A673 (cell line): Measurements from ENCODE around the gene SPATA13. TPM values are rescaled to one million over a fixed set of nuclear protein-coding genes. Genes with fewer than 3 reads are reported as not detected.

ENCODE experiments used
- BruUV-seq: library from RNA; stranded (reverse); fragments of 400-500 nt; replicated peaks from 2 replicates; lab custom pipeline; 2021; lab: Mats Ljungman, UMichigan
- CTCF ChIA-PET: fragments of 300-600 bp; sonication (Branson Sonifier 250); formaldehyde crosslinking; loops from one replicate; lab custom pipeline; 2022; ENCODE audit warnings: antibody characterized with exemption; lab: Charles Lee
- POLR2A ChIA-PET: fragments of 300-600 bp; sonication (Branson Sonifier 250); formaldehyde crosslinking; loops from one replicate; lab custom pipeline; 2022; ENCODE audit warnings: antibody characterized with exemption; ENCODE audit not compliant: low non-redundant PET; lab: Charles Lee
- DNase-seq: peaks from one replicate; pipeline ENCODE4 v3.0.0-alpha.2; 2015; ENCODE audit warnings: low spot score
- H3K27ac ChIP-seq: fragments of 200-600 bp; sonication (generic); 2 replicates; pipeline ENCODE4 v1.5.1; 2016; ENCODE audit warnings: mixed run types, low read depth, mild to moderate bottlenecking, mixed read lengths, antibody characterized with exemption, low read length; ENCODE audit not compliant: poor library complexity, severe bottlenecking
- H3K27me3 ChIP-seq: fragments of 200-600 bp; sonication (generic); replicated peaks from 2 replicates; pipeline ENCODE4 v1.6.1; 2017; ENCODE audit warnings: mixed run types, low read depth, mild to moderate bottlenecking, mixed read lengths, antibody characterized with exemption, low read length; ENCODE audit not compliant: insufficient read depth, poor library complexity
- H3K36me3 ChIP-seq: fragments of 200-600 bp; sonication (generic); 2 replicates; pipeline ENCODE4 v1.6.1; 2016; ENCODE audit warnings: mixed run types, mild to moderate bottlenecking, mixed read lengths, antibody characterized with exemption, low read length; ENCODE audit not compliant: insufficient read depth, poor library complexity, severe bottlenecking
- H3K4me1 ChIP-seq: fragments of 200-600 bp; sonication (generic); 2 replicates; pipeline ENCODE4 v1.6.1; 2017; ENCODE audit warnings: mixed run types, mild to moderate bottlenecking, mixed read lengths, antibody characterized with exemption, low read length; ENCODE audit not compliant: insufficient read depth, poor library complexity, severe bottlenecking
- H3K4me3 ChIP-seq: fragments of 200-600 bp; sonication (generic); 2 replicates; pipeline ENCODE4 v1.5.1; 2016; ENCODE audit warnings: low read depth, mixed run types, mild to moderate bottlenecking, mixed read lengths, low read length; ENCODE audit not compliant: poor library complexity, severe bottlenecking
- H3K9me3 ChIP-seq: fragments of 200-600 bp; sonication (generic); 2 replicates; pipeline ENCODE4 v1.6.1; 2016; ENCODE audit warnings: mixed run types, low read depth, mild to moderate bottlenecking, mixed read lengths, antibody characterized with exemption, low read length; ENCODE audit not compliant: poor library complexity, severe bottlenecking
- CTCF ChIP-seq: fragments of 300-800, 200-600 bp; sonication (generic); conservative IDR thresholded peaks from 2 replicates; pipeline ENCODE4 v1.5.1; 2017; ENCODE audit warnings: low read depth, mild to moderate bottlenecking, antibody characterized with exemption, low read length, moderate library complexity, mixed read lengths
- EZH2 ChIP-seq: fragments of 200-600 bp; sonication (generic); IDR thresholded peaks from 2 replicates; pipeline ENCODE4 v1.6.1; 2017; ENCODE audit warnings: borderline replicate concordance, low read depth, mild to moderate bottlenecking, mixed read lengths, antibody characterized with exemption, low read length; ENCODE audit not compliant: poor library complexity, severe bottlenecking
- intact Hi-C: fragments of 100-400 bp; cut with micrococcal nuclease; formaldehyde crosslinking; loops from one replicate; pipeline ENCODE4 v1.10.0; 2022; ENCODE audit not compliant: unreplicated experiment
- total RNA-seq: library from RNA; stranded (reverse); gene quantifications from 2 replicates; pipeline ENCODE4 v1.2.3, GENCODE V29; 2021

The SPATA13 gene
- total RNA-seq, 1 experiment from 2014 or later, result 58.2 TPM

- Histone ChIP-seq H3K36me3 (no peaks in the 10 kb centered on the region), H3K9me3 (no peaks in the 10 kb centered on the region), H3K27me3 (no peaks in the 10 kb centered on the region), H3K27ac (no peak overlapping the region), H3K4me3 (no peak overlapping the region), H3K4me1 (peaks cover 21% of the 10 kb centered on the region)
- intact Hi-C loops, result loop anchor here (5.0 kb wide), 1 partner anchor 40 kb away; no protein-coding TSS in a partner anchor
- no peak for DNase-seq
- POLR2A ChIA-PET, result no interaction called here
- TF ChIP-seq CTCF, result no peak
- no peak for TF ChIP-seq EZH2
- BruUV-seq, result no TSS peak
- CTCF ChIA-PET, result no interaction called here
These were observed 2.1 kb downstream of the SPATA13 start for GRCh38 chr13:24162604-24163003.

- POLR2A ChIA-PET, result no interaction called here
- Histone ChIP-seq H3K27me3 (no peaks in the 10 kb centered on the region), H3K4me1 (peaks cover 33% of the 10 kb centered on the region), H3K9me3 (no peaks in the 10 kb centered on the region), H3K36me3 (no peaks in the 10 kb centered on the region), H3K4me3 (no peak overlapping the region), H3K27ac (no peak overlapping the region)
- CTCF ChIA-PET, result no interaction called here
- BruUV-seq, result no TSS peak
- no peak for DNase-seq
- intact Hi-C loops, result no loop called here
- TF ChIP-seq CTCF (no peak), EZH2 (no peak)
These were observed 5.2 kb downstream of the SPATA13 start for GRCh38 chr13:24165746-24166145.

- ChIA-PET CTCF (no interaction called here), POLR2A (no interaction called here)
- no TSS peak for BruUV-seq
- H3K4me1 ChIP-seq, result peaks cover 30% of the 10 kb centered on the region
- DNase-seq, result peak; percentile 14
- H3K36me3 ChIP-seq, result no peaks in the 10 kb centered on the region
- H3K9me3 ChIP-seq, result no peaks in the 10 kb centered on the region
- intact Hi-C loops, result no loop called here
- H3K27me3 ChIP-seq, result no peaks in the 10 kb centered on the region
- H3K27ac ChIP-seq, result no peak overlapping the region
- H3K4me3 ChIP-seq, result no peak overlapping the region
- TF ChIP-seq CTCF (no peak), EZH2 (no peak)
These were observed 6.0 kb downstream of the SPATA13 start for GRCh38 chr13:24166561-24166960.
